GM12878 (cell line): ENCODE data around the gene AP4E1.

Source experiments
- CEBPB ChIP-seq, 2 experiments: fragments of 150-350 bp in 1 of 2; IDR thresholded peaks; 2 replicates each; pipeline ENCODE4 v1.6.1; 2012 to 2014; ENCODE audit warnings: low read depth in 2 of 2, low read length in 2 of 2, borderline replicate concordance in 1 of 2, inconsistent platforms in 1 of 2
- CHD4 ChIP-seq: fragments of 200-600 bp; sonication (generic); IDR thresholded peaks from 2 replicates; pipeline ENCODE4 v1.6.1; 2016; ENCODE audit warnings: mild to moderate bottlenecking
- SRF ChIP-seq, 2 experiments: IDR thresholded peaks; 2 replicates each; pipeline ENCODE4 v1.6.1; 2011; ENCODE audit warnings: low read depth in 2 of 2, low read length in 2 of 2, mild to moderate bottlenecking in 1 of 2, moderate library complexity in 1 of 2
- TF ChIP-seq, protein P1 (sequence below), 3 experiments: IDR thresholded peaks in 2 of 3; conservative IDR thresholded peaks in 1 of 3; 2 replicates each; pipeline ENCODE4 v1.5.1; 2011; ENCODE audit warnings: low read depth in 3 of 3, low read length in 3 of 3, mild to moderate bottlenecking in 3 of 3, control low read depth in 2 of 3, moderate library complexity in 2 of 3, inconsistent platforms in 1 of 3, mixed read lengths in 1 of 3; ENCODE audit not compliant: control insufficient read depth in 2 of 3, insufficient read depth in 1 of 3; ENCODE audit errors: extremely low read depth in 1 of 3
- TF ChIP-seq, protein P2 (sequence below): IDR thresholded peaks from 2 replicates; pipeline ENCODE4 v1.6.1; 2012; ENCODE audit warnings: low read length, inconsistent platforms
- TF ChIP-seq, protein P3 (sequence below): IDR thresholded peaks from 2 replicates; pipeline ENCODE4 v1.6.1; 2012; ENCODE audit warnings: mild to moderate bottlenecking, low read depth, low read length
- TF ChIP-seq, protein P4 (sequence below): IDR thresholded peaks from 2 replicates; pipeline ENCODE4 v1.6.1; 2012; ENCODE audit warnings: low read depth, low read length, improper control_type of control experiment

DNA sequence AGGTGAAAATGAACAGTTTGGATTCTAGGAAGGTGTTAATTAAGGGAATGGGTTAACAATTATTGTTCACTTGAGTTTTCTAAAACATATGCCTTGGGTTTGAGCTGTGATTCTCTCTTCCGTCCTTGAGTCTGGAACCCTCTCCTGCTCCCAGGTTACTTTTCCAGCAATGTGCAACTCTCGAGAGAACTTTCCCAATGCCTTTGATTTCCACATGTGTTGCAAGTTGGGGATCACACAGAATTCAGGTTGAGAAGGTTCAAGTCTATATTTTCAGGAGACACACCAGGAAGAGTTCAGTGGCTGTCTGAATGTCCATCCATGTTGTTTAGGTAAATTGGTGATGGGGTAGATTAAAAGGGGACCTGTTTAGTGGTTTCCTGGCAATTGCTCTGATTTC lies 137.5 kb downstream of the AP4E1 start:
- TF ChIP-seq CHD4 (no peak), SRF (IDR thresholded peaks at IDR 0.05; ENCODE audit: low read depth in 2 of 2, low read length in 2 of 2) (no peak), CEBPB (IDR thresholded peaks at IDR 0.05; ENCODE audit: borderline replicate concordance in 1 of 2, low read depth in 2 of 2, low read length in 2 of 2) (no peak)
- TF ChIP-seq, protein P1, sequence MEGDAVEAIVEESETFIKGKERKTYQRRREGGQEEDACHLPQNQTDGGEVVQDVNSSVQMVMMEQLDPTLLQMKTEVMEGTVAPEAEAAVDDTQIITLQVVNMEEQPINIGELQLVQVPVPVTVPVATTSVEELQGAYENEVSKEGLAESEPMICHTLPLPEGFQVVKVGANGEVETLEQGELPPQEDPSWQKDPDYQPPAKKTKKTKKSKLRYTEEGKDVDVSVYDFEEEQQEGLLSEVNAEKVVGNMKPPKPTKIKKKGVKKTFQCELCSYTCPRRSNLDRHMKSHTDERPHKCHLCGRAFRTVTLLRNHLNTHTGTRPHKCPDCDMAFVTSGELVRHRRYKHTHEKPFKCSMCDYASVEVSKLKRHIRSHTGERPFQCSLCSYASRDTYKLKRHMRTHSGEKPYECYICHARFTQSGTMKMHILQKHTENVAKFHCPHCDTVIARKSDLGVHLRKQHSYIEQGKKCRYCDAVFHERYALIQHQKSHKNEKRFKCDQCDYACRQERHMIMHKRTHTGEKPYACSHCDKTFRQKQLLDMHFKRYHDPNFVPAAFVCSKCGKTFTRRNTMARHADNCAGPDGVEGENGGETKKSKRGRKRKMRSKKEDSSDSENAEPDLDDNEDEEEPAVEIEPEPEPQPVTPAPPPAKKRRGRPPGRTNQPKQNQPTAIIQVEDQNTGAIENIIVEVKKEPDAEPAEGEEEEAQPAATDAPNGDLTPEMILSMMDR (IDR thresholded peaks at IDR 0.05 in 2 of 3, conservative IDR thresholded peaks at IDR 0.05 in 1 of 3; ENCODE audit: control insufficient read depth in 2 of 3, extremely low read depth in 1 of 3, insufficient read depth in 1 of 3, low read depth in 3 of 3, low read length in 3 of 3), result no peak
- TF ChIP-seq, protein P2, sequence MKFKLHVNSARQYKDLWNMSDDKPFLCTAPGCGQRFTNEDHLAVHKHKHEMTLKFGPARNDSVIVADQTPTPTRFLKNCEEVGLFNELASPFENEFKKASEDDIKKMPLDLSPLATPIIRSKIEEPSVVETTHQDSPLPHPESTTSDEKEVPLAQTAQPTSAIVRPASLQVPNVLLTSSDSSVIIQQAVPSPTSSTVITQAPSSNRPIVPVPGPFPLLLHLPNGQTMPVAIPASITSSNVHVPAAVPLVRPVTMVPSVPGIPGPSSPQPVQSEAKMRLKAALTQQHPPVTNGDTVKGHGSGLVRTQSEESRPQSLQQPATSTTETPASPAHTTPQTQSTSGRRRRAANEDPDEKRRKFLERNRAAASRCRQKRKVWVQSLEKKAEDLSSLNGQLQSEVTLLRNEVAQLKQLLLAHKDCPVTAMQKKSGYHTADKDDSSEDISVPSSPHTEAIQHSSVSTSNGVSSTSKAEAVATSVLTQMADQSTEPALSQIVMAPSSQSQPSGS, result no peak
- TF ChIP-seq, protein P3, sequence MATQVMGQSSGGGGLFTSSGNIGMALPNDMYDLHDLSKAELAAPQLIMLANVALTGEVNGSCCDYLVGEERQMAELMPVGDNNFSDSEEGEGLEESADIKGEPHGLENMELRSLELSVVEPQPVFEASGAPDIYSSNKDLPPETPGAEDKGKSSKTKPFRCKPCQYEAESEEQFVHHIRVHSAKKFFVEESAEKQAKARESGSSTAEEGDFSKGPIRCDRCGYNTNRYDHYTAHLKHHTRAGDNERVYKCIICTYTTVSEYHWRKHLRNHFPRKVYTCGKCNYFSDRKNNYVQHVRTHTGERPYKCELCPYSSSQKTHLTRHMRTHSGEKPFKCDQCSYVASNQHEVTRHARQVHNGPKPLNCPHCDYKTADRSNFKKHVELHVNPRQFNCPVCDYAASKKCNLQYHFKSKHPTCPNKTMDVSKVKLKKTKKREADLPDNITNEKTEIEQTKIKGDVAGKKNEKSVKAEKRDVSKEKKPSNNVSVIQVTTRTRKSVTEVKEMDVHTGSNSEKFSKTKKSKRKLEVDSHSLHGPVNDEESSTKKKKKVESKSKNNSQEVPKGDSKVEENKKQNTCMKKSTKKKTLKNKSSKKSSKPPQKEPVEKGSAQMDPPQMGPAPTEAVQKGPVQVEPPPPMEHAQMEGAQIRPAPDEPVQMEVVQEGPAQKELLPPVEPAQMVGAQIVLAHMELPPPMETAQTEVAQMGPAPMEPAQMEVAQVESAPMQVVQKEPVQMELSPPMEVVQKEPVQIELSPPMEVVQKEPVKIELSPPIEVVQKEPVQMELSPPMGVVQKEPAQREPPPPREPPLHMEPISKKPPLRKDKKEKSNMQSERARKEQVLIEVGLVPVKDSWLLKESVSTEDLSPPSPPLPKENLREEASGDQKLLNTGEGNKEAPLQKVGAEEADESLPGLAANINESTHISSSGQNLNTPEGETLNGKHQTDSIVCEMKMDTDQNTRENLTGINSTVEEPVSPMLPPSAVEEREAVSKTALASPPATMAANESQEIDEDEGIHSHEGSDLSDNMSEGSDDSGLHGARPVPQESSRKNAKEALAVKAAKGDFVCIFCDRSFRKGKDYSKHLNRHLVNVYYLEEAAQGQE, result no peak
- TF ChIP-seq, protein P4, sequence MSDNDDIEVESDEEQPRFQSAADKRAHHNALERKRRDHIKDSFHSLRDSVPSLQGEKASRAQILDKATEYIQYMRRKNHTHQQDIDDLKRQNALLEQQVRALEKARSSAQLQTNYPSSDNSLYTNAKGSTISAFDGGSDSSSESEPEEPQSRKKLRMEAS, result no peak
